GM15510 (cell line): ENCODE results near the gene TPD52L1.

Source experiments
- POLR2A ChIP-seq: IDR thresholded peaks from 3 replicates; pipeline ENCODE4 v1.6.1; 2011; ENCODE audit warnings: borderline replicate concordance; ENCODE audit not compliant: insufficient read length; ENCODE audit errors: extremely low read depth

Gene TPD52L1

GRCh38 chr6:125153391-125154117 lies at the start of gene TPD52L1:
TSS of gene TPD52L1 (plus strand) at chr6:125153773. CDS start at chr6:125153952, 179 bp downstream.
- TF ChIP-seq POLR2A, result no peak

GRCh38 chr6:125104425-125104824 lies 49.1 kb upstream of the TPD52L1 start:
- TF ChIP-seq POLR2A, result no peak

GRCh38 chr6:125107048-125107447 lies 46.5 kb upstream of the TPD52L1 start:
- no peak for TF ChIP-seq POLR2A

- TF ChIP-seq POLR2A, result no peak
Observed at GRCh38 chr6:125107896-125108295, 45.7 kb upstream of the TPD52L1 start.

GRCh38 chr6:125110056-125110455 lies 43.5 kb upstream of the TPD52L1 start:
- no peak for TF ChIP-seq POLR2A

- no peak for TF ChIP-seq POLR2A
Observed at GRCh38 chr6:125111219-125111983, 42.2 kb upstream of the TPD52L1 start.

GRCh38 chr6:125112934-125113333 lies 40.6 kb upstream of the TPD52L1 start:
- TF ChIP-seq POLR2A, result no peak

GRCh38 chr6:125114248-125114858 lies 39.2 kb upstream of the TPD52L1 start:
- no peak for TF ChIP-seq POLR2A

- no peak for TF ChIP-seq POLR2A
Observed at GRCh38 chr6:125116170-125116569, 37.4 kb upstream of the TPD52L1 start.

- no peak for TF ChIP-seq POLR2A
Observed at GRCh38 chr6:125116710-125117109, 36.9 kb upstream of the TPD52L1 start.

GRCh38 chr6:125117818-125118217 lies 35.8 kb upstream of the TPD52L1 start:
- no peak for TF ChIP-seq POLR2A

GRCh38 chr6:125120054-125120590 lies 33.5 kb upstream of the TPD52L1 start:
- TF ChIP-seq POLR2A, result no peak

- no peak for TF ChIP-seq POLR2A
Observed at GRCh38 chr6:125121894-125122293, 31.7 kb upstream of the TPD52L1 start.

GRCh38 chr6:125123051-125123450 lies 30.5 kb upstream of the TPD52L1 start:
- TF ChIP-seq POLR2A, result no peak

GRCh38 chr6:125123468-125124048 lies 30.0 kb upstream of the TPD52L1 start:
- TF ChIP-seq POLR2A, result no peak
